ENCODE results near the gene PSMB9.

Gene PSMB9

DNA sequence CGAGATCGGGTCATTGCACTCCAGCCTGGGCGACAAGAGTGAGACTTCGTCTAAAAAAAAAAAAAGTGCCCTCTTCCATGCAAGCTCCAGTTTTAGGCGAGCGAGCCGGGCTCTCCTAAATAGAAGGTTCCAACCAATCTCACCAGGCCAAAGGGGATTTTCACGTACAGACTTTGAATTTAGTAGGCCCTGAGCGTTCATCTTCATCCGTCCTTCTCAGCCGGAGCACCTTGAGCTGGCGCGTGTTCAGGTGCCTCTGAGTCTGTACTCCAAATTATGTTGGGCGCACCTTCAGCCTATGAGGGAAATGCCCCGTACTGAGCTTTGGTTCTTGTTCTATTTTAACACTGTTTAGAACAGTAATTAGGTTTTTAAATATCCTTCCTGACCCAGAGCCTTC, 14.6 kb upstream of the PSMB9 start:
- no peak for DNase-seq (ENCODE audit: low read depth, low spot score)

DNA sequence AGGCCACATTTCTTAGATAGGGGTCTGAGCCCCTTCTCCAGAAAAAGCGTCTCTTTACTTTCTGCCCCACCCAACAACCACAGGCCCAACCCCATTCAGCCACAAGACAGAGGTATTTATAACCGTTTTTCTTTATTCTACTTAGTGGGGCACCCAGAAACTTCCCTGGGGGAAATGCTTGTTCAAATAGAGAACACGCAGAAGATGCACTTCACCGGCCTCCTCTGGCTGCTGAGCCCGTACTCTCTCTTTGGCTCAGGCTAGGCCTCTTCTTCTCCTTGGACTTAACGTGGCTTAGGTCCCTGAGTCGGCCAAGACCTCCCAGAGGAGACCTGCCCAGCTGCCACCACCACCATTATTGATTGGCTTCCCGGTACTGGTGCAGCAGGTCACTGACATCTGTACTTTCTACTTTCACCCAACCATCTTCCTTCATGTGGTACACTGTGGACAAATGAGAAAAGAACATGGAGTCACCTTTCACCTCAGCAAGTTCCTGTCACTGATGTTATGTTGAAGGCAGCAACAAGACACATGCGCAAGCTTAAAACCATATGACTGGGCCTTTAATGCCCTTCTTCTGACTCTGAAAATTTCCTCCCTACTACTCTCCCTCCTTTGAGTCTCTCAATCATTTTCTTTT, 13.3 kb upstream of the PSMB9 start:
- no peak for DNase-seq (ENCODE audit: low read depth, low spot score)

DNA sequence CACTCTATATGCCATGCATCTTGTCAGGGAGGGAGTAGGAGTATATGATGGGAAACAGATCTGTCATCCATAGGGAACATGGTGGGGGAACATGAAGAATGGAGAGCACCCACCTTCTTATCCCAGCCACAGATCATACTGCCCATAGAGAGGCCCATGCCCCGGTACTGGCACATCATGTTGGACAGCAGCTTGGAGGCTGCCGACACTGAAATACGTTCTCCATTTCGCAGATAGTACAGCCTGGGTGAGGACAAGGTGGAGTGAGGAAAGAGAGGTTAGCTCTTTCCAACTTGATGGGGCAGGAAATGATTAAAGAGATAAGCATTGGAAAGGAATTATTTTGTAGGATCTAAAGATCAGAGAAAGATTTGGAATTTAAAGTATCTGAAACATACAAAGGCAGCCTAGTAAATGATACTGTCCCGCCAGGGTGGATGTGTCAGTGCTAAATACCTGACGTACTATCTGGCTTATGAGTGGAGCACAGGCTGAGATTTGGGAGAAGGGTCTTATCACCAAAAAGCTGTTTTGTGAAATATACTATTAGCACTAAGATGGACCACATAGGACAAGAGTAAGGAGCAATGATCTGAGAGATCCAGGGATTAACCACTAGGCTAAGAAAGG, 11.9 kb upstream of the PSMB9 start:
- no peak for DNase-seq (ENCODE audit: low read depth, low spot score)

DNA sequence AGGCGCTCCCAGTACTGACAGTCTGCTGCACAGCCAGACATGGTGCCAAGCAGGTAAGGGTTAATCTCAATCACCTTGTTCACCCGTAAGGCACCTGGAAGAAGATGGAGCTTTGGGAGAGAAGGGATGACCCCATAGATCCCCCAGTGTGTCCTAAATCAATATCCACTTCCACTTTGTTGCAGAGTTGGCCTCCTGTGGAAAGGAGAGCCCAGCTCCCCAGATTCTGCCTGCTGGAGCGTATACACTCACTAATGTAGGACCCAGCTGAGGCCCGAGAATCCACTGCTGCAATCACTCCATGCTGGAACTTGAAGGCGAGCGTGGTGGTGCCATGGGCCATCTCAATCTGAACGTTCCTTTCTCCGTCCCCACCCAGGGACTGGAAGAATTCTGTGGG, 11.3 kb upstream of the PSMB9 start:
- DNase-seq (ENCODE audit: low read depth, low spot score), result no peak

DNA sequence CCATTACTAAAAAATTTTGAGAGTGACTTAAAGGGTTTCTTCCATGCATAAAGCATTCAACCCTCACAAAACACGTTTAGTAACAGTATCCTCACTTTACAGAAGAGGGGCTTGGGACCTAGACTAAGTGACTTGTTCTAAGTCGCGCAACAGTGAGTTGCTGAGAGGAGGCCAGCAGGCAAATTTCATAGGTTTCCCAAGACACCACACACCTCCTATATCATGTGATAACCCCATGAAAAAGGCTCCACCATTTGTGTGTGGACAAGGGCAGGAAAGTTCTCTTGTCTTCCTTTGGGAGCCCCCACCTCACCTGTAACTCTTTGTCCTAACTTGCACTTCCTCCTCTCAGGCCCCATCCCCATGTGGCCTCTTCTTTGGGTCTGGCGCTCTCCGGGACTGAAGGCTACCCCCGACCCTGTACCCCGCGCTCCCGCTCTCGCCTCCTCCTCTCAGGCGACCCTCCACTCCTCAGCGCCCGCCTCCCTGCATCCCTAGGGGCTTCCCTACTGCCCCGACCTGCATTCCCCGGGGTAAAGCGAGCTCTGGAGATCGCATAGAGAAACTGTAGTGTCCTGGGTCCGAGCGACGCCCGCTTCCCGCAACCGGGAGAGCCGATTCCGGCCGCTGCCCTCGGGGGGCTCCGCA, 10.5 kb upstream of the PSMB9 start:
- no peak for DNase-seq (ENCODE audit: low read depth, low spot score)

DNA sequence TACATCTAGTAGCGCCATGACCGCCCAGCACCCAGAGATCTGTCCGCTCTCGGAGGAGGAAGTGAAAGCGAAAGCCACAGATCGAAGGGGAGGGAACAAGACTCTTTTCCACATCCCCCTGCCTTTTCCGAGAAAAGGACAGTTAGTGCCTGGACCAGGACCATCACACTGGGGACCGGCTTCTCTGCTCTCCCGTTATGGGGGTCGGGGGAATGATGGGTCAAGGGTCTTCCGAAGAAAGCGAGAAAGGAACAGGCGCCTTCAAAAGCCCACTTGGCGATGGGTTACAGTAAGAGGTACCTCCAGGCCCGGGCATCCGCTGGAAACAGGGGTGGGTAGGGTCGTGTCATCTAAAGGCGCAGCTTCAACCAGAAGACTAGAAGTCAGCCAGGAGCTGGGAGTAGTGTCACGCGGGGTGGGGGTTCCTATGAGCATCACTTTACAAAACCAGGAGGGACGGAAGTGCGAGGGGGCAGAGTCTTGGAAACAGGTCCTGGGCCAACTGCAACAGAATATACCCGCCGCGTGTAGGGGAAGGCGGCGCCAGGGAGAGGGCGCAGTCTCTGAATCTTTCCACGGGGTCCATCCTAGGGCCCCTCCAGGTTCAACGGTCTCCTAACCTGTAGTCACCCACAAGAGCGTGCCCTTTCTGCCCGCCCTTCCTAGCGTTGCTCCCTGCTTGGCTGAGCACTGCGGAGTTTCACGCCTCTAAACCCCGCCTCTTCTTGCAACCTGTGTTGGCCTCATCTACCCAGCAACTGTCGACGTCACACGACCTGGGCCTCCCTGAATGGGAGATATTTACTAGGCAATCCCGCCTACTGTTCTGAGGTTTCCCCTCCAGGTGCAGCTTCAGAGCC, 9.8 kb upstream of the PSMB9 start, which contains the start of gene PSMB8:
Gene PSMB8 (minus strand): TSS at position 69 of the 860 bp plus-strand sequence. CDS start 51 bp downstream, at position 18.
- DNase-seq (ENCODE audit: low read depth, low spot score), result peak; percentile 91

DNA sequence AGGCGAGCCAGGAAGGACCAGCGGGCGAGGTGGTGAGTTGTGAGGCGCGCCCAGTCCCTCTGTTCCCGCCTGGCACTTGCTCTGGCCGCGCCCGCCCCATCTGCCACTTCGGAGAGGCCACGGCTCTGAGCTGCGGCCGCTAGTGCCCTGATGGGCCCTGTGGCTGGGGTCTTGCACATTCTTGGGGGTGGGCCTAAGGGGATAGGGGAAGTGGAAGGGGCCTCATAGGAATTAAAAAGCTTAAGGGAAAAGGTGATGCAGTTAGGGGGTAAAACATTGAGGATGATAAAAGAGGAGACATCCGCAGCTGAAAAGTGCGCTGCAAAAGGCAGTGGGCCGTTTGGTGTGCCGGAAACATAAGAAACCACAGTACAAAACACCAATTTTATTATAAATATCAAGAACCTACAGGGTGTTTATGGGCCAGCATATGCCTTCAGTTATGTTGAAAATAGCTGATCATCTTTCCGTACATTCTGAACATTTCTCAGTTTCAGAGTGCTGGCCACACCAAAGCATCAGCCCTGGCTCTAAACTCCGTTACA, 9.1 kb upstream of the PSMB9 start:
- no peak for DNase-seq (ENCODE audit: low read depth, low spot score)

DNA sequence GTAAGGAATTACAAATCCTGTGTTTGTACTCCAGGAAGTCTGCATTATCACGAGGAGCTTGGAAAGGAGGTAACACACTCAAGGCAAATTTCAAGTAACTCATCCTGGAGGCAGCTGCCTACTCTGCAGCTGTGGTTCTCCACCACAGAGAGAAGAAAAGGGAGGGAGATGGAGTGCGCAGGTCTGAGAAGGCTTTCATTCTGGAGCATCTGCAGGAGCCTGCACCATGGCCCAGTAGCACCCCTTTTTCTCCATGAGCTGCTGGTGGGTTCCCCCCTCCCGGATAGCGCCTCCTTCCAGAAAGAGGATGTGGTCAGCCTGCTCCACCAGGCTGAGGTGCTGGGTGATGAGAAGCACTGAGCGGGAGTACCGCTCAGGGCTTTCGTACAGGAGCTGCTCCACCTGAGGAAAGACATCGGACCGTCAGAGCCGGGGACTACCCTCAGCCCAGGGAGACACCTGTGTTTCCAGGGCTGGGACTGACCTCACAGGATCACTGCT, 8.6 kb upstream of the PSMB9 start:
- DNase-seq (ENCODE audit: low read depth, low spot score), result no peak

DNA sequence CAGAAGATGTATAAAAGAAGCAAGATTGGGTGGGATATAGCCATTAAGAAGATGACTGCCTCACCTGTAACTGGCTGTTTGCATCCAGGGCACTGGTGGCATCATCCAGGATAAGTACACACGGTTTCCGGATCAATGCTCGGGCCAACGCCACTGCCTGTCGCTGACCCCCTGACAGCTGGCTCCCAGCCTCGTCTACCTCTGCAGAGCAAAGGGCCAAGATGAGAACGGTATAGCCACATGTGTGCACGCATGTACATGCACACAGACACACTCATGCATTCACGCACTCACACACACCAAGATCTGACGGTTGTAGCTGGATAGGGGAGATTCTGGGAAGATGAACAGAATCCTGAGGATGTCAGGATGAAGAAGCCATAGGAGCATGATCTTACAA, 7.0 kb upstream of the PSMB9 start:
- no peak for DNase-seq (ENCODE audit: low read depth, low spot score)

DNA sequence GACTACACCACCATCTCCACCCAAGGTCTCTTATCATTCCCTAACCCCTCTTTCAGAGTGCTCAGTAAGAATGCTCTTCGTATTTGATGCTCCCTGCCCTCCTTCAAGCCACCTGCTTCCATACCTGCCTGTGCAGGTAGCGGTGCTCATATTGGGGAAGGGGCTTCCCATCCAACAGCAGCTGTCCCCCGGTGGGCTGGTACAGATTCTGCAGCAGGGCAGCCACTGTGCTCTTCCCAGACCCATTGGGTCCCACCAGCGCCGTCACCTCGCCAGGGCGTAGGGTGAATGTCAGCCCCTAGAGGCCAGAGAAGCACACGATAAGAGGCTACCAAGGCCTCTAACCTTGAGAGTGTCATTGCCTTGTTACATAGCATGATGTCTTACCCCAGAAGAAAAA, 6.2 kb upstream of the PSMB9 start:
- no peak for DNase-seq (ENCODE audit: low read depth, low spot score)

DNA sequence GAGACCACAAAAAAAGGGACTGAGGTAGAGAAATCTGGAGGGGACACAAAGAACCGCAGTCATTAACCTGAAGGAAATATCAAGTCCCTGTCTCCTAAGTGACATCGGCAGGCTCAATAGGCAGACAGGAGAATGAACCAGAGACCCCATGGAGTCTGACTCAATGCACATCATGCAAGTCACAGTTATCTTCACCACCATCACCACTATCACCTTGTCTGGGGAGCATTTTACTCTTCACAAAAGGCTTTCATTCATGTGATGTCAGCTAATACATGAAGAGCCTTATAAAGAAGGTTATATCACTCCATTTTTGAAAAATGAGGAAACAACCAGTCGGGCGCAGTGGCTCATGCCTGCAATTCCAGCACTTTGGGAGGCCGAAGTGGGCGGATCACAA, 4.9 kb upstream of the PSMB9 start:
- DNase-seq (ENCODE audit: low read depth, low spot score), result no peak

DNA sequence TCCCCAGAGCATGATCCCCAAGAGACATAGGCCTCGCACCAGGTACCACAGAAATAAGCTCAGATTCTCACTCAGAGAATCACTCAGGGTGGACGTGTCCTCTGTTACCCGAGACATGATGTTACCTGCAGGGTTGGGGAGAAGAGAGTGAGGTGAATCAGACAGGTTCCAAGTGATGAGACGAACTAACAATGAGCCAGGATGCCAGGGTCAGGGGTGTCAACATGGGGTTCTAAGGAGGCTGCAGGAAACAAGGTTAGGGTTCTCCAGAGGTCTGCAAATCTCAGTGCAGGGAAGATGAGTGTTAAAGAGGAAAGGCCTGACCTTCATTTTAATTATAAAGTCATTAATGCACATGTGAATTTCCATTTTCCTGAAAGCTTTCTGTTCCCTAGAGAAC, 3.0 kb upstream of the PSMB9 start:
- DNase-seq (ENCODE audit: low read depth, low spot score), result no peak

DNA sequence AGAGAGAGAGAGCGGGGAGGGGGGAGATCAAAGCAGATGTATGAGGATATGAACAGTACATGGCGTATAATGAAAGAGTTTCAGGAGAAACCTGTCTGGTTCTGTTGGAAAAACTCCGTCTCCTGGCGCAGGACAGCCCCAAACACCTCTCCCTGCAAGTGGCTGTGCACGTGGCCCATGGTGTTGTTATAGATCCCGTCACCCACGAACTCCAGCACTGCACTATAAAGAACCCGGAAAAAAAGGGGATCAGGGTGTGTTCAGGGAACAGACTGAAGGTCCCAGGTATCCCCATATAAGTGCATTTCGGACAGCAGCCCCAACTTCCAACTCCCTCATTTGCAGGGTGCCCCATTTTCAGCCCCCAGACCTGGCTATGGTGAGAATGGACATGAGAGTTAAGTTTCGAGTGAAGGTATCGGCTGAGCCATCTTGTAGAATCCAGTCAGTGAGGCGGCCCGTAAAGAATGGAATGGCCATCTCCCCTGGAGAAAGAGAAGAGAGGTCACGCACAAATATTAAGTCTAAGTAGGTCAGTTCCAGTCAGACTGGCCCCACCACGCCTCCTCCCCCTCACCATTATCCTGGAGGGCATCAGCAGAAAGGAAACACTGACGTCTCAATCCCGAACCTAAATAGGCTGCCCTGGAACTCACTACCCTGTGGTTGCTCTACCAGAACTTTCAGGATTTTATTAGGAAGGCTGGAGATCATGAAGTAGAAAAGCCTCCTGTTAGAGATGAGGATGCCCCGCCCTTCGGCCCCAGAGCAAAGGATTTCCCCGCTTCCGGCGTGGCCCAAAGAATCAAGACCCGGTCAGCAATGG, 1.8 kb upstream of the PSMB9 start:
- no peak for DNase-seq (ENCODE audit: low read depth, low spot score)

DNA sequence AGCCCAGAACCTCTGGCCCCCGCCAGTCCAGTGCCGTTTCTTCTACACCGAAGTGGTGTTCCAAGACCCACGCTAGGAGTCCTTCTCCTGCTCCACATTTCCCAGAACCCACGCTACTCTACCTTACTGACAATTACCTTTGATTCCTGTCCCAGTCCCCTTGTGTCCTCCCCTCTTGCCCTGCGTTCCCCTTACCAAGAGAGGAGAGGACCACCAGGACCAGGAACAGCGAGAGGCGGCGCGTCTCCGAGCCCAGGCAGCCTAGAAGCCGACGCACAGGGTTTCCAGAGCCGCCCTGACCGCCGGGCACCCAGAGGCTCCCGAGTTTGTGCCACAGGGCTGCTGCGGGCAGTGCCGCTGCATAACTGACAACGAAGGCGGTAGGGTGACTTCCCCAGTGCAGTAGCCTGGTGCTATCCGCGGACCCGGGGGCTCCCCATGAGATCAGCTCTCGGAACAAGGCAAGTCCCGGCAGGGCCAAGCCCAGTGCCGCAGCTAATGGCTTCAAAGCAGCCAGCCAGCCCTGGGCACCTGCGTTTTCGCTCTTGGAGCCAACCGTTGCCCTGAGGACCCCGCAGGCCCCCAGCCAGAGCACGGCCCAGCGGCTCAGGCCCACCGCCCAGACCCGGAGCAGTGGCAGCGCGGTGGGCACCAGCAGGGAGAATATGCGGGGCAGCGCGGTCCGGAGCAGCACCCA, 1.0 kb upstream of the PSMB9 start:
- DNase-seq (ENCODE audit: low read depth, low spot score), result peak; percentile 37

DNA sequence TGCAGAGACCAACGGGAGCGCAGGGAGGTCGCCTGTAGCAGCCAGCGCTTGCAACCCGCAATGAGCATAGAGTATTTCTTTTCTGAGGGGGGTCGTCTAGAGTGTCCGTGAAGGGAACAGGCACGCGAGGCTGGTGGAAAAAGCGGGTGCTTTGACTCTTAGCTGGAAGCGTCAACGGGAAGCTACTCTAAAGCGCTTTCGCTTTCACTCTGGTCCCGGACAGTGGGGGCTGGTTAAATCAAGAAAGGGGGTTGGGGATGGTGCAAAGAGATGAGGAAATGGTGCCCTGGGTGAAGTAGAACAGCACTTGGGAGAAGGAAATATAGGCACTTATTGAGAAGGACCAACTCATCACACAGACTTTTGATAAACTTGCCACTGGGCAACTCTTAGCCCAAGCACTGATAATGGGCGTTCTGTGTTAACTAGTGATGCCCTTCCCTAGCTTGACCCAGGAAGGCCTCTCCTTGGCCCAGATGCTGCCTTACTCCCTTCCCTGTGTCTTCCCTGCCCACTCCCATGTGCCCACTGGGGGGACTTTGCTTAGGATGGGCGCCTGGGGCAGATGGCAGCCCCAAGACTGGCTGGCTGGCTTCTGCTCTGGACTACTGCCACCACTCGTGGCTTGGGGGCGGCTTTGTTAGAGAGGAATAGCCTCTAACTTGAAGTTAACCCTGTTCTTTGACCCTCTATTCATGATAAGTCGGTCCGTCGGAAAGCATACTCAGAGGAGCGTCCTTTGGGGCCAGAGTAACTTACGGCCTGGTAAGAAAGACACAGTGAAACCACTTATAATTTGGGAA, 585 bp downstream of the PSMB9 start:
- DNase-seq (ENCODE audit: low read depth, low spot score), result no peak

DNA sequence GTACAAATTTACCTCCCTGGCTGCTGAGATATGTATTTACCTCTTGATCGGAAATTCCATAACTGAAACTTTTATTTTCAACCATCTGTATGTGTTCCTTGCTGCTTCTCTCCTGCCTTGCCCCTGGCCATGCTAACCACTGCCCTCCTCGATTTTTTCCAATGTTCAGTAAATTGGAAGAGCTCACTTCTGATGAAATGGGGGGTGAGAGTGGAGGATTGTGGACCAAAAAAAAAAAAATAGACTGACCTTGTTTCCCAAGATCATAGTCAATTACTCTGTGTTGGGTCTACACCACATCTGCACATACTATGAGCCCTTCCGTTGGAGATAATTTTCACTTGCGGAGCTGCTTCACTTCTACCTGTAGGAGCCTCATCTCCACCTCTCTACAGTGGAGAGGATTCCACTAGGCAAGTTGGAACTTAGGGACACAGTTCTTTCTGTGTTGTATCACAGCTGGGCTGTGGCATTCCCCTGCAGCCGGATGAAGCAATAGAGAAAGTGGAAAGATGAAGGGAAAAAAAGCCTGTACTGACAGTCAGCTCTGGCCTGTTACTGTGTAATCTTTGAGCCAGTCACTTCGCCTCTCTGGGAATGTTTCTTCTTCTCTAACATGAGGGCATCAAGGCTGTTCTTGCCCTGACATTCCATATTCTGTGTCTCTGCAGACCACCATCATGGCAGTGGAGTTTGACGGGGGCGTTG, 1.6 kb downstream of the PSMB9 start:
- DNase-seq (ENCODE audit: low read depth, low spot score), result no peak

DNA sequence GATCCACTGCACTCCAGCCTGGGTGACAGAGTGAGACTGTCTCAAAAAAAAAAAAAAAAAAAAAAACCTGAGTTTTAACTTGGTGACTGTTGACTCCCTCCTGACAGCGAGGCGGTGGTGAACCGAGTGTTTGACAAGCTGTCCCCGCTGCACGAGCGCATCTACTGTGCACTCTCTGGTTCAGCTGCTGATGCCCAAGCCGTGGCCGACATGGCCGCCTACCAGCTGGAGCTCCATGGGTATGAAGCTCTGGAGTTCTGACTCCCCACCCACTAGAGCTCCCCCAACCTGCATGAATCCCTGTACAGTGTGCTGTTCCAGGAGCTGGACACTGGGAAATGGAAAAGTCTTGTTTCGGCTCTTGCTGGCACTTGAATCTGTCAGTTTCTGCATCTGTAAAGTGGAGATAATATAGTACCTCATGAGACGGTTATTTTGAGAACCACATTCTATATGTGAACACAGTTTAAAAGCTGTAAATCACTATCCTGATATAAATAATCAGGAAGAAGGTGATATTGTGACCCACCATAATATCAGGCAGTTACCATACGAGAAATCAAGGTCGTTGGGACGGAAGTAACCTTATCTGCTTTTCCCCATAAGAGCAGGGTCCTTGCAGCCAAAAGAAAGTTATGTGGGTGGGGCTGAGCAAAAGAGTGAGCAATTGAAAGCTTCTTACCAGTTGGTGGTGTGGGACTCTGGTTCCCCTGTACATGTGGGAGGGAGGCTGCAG, 3.3 kb downstream of the PSMB9 start:
- no peak for DNase-seq (ENCODE audit: low read depth, low spot score)

DNA sequence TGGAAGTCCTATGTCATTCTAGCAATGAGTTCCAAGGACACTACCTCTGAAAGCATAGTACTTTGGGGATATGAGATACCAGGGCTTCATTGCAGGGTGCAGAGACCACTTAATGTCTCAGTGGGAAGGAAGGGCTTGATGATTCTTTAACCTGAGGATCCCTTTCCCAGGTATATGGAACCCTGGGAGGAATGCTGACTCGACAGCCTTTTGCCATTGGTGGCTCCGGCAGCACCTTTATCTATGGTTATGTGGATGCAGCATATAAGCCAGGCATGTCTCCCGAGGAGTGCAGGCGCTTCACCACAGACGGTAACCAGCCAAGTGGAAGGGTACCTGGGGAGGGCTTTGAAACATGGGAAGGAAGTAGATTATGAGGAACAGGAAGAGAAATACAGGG, 4.2 kb downstream of the PSMB9 start:
- no peak for DNase-seq (ENCODE audit: low read depth, low spot score)
